Fibroblast of gingiva (primary cell): ENCODE measurements around the gene P2RY8.
"Not testable (repeated sequence)": the region's sequence is repeated elsewhere in the genome, so short reads cannot be mapped to it uniquely, and the experiment has no call there.

Source experiments
- DNase-seq: peaks from one replicate; pipeline ENCODE4 v3.0.0-alpha.2; 2011; ENCODE audit warnings: low read depth

The P2RY8 gene

DNA sequence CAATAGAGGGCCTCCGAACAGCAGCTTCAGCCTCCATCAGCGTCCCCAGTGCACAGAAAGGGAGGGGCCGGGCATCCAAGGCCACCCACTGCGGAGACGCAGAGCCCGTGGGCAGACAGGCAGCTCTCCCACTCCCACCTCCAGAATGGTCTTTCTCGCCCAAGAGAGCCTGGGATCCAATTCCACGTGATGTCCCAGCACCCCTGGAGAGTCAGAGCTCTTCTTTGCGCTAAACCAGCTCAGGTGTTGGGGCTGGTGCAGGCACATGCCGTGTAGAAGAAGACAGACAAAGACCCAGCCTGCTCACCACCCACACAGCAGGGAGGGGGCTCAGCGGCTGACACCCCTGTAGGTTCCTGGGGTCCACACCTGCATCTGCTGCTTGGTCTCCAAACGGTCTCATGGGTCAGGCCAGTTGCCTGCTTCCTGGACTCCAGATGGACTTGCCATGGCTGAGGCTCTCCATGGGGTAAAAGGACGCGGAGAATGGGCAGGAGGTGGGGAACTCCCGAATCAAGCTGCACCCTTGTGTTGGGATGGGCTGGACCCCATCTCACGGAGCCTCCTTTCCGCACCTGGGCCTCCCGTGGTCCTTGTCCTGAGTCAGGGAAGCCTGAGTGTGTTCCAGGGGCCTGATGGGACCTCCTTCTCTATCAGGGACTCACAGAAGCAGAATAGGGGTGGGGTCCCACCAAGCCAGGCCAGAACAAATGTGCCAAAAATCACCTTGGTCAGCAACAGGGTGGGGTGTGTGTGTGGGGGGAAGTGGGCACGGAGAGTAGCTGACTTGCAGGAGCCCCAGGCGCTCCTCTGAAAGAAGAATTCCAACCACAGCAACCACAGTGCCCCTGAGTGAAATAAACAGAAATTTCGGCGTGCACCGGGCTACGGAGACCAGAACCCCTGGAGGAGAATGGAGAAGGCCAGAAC is 72.7 kb downstream of the P2RY8 start:
- no peak for DNase-seq

DNA sequence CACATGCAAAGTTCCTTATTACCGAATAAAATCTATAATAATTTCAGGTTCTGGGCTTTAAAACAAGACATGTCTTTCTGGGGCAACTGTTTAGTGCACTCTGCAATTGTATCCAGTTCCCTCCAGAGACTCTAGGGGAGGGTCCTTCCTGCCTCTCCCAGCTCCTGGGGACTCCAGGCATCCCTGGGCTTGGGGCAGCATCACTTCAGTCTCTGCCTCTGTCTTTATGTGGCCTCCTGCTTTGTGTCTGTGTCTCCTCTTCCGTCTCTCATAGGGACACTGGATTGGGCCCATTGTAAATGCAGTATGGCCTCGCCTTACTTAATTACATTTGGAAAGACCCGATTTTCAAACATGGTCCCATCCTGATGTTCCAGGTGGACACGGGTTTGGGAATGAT is 73.4 kb downstream of the P2RY8 start:
- DNase-seq, result no peak

GRCh38 chrX:1462596-1463251 is 74.3 kb downstream of the P2RY8 start:
- no peak for DNase-seq

DNA sequence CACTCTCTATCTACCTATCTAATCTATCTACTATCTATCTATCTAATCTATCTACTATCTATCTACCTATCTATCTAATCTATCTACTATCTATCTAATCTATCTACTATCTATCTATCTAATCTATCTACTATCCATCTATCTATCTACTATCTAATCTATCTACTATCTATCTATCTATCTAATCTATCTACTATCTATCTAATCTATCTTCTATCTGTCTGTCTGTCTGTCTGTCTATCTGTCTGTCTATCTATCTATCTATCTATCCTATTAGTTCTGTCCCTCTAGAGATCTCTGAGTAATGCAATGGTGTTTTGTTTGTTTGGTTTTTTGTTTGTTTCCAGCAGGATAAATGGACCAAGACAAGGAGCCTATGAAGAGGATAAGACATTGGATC is 74.9 kb downstream of the P2RY8 start:
- DNase-seq, result no peak

GRCh38 chrX:1455948-1456280 is 81.1 kb downstream of the P2RY8 start:
- no peak for DNase-seq

GRCh38 chrX:1453951-1454785 is 82.8 kb downstream of the P2RY8 start:
- peak; percentile 65 for DNase-seq

GRCh38 chrX:1453395-1453783 is 83.6 kb downstream of the P2RY8 start:
- DNase-seq, result no peak

- DNase-seq, result peak; percentile 97
These were observed 84.2 kb downstream of the P2RY8 start, which contains the start of gene ASMTL for GRCh38 chrX:1452516-1453394. Gene ASMTL (minus strand): TSS chrX:1452909. CDS start chrX:1452840, 69 bp downstream.

- no peak for DNase-seq
These were observed 85.1 kb downstream of the P2RY8 start for GRCh38 chrX:1451661-1452515.

DNA sequence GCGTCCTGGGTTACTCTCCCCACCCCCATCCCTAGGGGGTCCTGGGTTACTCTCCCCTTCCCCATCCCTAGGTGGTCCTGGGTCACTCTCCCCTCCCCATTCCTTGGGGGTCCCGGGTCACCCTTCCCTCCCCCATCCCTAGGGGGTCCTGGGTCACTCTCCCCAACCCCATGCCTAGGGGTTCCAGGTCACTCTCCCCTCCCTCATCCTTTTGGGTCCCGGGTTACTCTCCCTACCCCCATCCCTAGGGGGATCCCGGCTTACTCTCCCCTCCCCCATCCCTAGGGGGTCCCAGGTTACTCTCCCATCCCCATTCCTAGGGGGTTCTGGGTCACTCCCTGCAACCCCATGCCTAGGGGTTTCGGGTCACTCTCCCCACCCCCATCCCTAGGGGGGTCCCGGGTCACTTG is 85.7 kb downstream of the P2RY8 start:
- no peak for DNase-seq

- no peak for DNase-seq
These were observed 86.4 kb downstream of the P2RY8 start for GRCh38 chrX:1450361-1451161.

DNA sequence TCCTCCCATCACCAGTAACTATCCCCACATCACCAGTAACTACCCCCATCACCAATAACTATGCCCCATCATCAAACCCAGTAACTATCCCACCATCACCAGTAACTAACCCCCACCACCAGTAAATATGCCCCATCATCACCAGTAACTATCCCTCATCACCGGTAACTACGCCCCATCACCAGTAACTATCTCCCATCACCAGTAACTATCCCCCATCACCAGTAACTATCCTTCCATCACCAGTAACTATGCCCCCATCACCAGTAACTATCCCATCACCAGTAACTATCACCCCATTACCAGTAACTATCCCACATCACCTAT is 87.2 kb downstream of the P2RY8 start:
- DNase-seq, result no peak

DNA sequence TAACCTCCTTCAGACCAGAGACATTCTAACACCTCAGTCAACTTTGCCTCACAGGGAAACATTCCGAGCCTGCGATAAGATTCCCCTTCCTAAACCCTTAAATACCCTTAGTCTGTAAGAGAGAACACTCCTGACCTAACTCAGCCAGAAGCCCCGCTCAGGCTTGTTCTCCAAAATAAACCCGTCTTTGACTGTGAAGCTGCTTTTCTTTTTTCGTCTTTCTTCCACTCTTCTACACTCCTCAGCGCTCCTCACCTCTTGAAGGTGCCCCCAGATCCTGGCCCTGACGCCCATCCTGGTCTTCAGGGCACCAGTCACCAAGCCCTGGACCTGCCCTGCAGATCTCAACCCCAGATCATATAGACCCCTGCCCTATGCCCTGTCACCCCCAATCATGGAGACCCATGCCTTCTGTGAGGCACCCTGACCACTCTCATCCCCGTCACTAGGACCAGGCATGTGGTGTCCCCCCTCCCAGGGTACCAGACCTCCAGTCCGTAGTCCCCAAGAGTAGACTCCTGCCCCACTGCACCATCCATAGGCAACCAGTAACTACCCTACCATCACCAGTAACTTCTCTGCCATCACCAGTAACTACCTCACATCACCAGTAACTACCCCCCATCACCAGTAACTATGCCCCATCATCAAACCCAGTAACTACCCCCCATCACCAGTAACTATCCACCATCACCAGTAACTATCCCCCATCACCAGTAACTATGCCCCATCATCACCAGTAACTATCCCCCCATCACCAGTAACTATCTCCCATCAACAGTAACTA is 87.8 kb downstream of the P2RY8 start:
- DNase-seq, result no peak

DNA sequence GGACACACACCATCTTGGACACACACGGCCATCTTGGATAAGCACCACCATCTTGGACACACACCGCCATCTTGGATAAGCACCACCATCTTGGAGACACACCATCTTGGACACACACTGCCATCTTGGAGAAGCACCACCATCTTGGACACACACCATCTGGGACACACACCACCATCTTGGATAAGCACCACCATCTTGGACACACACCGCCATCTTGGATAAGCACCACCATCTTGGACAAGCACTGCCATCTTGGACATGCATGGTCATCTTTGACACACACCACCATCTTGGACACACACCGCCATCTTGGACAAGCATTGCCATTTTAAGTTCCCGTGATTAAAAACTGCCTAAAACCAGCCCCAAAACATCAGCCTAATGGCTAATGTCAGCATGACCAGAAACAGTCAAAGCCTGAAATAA is 88.4 kb downstream of the P2RY8 start:
- DNase-seq, result not testable (repeated sequence)

DNA sequence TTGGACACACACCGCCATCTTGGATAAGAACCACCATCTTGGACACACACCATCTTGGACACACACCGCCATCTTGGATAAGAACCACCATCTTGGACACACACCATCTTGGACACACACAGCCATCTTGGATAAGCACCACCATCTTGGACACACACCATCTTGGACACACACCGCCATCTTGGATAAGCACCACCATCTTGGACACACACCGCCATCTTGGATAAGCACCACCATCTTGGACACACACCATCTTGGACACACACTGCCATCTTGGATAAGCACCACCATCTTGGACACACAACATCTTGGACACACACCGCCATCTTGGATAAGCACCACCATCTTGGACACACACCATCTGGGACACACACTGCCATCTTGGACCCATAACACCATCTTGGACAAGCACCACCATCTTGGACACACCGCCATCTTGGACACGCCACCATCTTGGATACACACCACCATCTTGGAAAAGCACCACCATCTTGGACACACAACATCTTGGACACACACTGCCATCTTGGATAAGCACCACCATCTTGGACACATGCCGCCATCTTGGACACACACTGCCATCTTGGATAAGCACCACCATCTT is 88.9 kb downstream of the P2RY8 start:
- DNase-seq, result not testable (repeated sequence)

- not testable (repeated sequence) for DNase-seq
These were observed 89.7 kb downstream of the P2RY8 start for GRCh38 chrX:1446984-1447968.
